COLO668 (cell line): ENCODE measurements around the gene CCDC179.

Source experiments
- DNase-seq: peaks from one replicate; lab custom pipeline; 2025; ENCODE audit not compliant: unreplicated experiment; lab: John Stamatoyannopoulos, UW

The CCDC179 gene

GRCh38 chr11:22808571-22809197 is 51.6 kb downstream of the CCDC179 start:
- DNase-seq = no peak

DNA sequence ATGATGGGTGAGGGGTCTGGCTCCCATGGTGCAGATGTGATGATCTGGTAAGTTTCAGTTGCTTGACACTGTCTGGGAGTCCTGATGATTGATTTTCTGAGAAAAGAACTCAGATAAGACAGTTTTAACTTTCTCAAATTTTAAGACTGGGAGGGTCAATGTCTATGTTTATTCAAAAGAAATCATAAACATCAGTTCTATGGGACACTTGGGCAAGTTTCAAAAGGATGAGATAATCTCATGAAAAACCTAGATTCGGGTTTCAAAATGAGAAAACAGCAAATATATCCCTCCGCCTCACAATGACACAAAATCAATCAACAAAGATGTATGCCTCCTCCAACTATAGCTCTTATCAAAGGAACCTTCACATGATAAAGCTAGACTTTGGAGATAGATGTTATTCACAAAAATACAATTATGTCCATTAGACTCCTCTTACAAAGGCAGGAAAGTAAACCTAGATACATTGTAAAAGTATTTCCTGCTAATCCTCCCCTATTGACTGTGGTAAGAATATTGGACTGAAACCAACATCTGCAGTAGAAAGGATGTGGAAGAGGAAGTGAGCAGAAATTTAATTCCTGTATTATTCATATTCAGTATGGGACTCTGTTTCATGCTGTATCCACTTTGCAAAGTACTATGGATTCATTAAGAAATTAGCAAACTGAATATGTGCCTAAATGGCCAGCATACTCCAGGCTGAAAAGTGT is 52.3 kb downstream of the CCDC179 start:
- DNase-seq = no peak

GRCh38 chr11:22807391-22807790 is 52.9 kb downstream of the CCDC179 start:
- no peak for DNase-seq

DNA sequence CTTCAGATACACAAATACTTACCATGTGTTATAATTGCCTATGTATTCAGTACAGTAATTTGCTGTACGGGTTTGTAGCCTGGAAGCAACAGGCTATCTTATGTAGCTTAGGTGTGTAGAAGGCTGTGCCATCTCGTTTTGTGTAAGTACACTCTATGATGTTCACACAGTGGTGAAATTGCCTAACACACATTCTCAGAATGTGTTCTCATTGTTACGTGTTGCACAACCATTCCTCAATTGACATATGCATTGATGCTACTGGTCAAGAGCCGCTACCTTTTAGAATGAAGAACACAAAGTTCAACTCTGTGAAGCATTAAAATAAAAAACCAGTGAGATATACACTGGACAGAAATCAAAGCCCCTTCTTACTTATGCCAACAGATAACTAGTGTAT is 57.4 kb downstream of the CCDC179 start:
- DNase-seq = no peak

DNA sequence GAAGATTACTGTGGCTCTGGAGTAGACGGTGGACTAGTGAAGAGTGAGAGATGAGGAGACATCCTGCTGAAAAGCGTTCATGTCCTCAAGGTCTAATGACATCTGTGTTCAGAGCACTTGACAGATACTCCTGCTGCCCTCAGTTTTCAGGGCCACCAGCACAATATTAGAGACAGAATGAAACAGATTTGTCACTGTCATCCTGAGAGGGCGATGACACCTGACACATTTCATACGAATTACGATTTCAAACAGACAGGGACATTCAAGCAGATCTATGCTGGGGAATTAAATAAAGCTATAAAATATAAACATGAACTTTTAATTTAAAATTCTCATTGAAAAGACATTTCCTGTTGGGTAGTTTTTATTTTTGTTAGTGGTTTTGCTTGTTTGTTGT is 59.8 kb downstream of the CCDC179 start:
- no peak for DNase-seq

- DNase-seq = no peak
Measured at GRCh38 chr11:22798901-22799300, 61.4 kb downstream of the CCDC179 start.

- DNase-seq = no peak
Measured at GRCh38 chr11:22797047-22797446, 63.2 kb downstream of the CCDC179 start.
